GM12872 (cell line): ENCODE results near the gene COBL.

Experiments used
- CTCF ChIP-seq: IDR thresholded peaks from 3 replicates; pipeline ENCODE4 v1.5.1; 2011; ENCODE audit warnings: low read depth, mild to moderate bottlenecking, low read length, moderate library complexity; ENCODE audit not compliant: insufficient read depth

Gene COBL

GRCh38 chr7:51070151-51070550 is 246.5 kb downstream of the COBL start:
- no peak for TF ChIP-seq CTCF

- no peak for TF ChIP-seq CTCF
Observed at GRCh38 chr7:51069411-51070083, 247.1 kb downstream of the COBL start.

GRCh38 chr7:51068401-51068800 is 248.2 kb downstream of the COBL start:
- TF ChIP-seq CTCF = no peak

GRCh38 chr7:51067757-51068156 is 248.9 kb downstream of the COBL start:
- peak; percentile 59 for TF ChIP-seq CTCF

GRCh38 chr7:51067258-51067657 is 249.4 kb downstream of the COBL start:
- TF ChIP-seq CTCF = no peak

- TF ChIP-seq CTCF = no peak
Observed at GRCh38 chr7:51066405-51066882, 250.2 kb downstream of the COBL start.

GRCh38 chr7:51065766-51066165 is 250.8 kb downstream of the COBL start:
- no peak for TF ChIP-seq CTCF
